ENCODE results near the gene PCYT1B. TPM values are rescaled to one million over a fixed set of nuclear protein-coding genes. Genes with fewer than 3 reads are reported as not detected.

The PCYT1B gene
- total and polyA plus RNA-seq, 9 of the 15 experiments (the other 6 are each of a cell fraction or from before 2014, with no cell fraction given): 0.04 to 0.34 (median 0.07) TPM; not detected in 1

- intact Hi-C loops (cut with micrococcal nuclease) (no loop called here), in situ Hi-C loops (cut with MboI) (no loop called here)
- no peak for DNase-seq (ENCODE audit: extremely low read depth in 1 of 4, low spot score in 3 of 4)
- H2AFZ ChIP-seq (ENCODE audit: low read depth, low read length): no peak overlapping the region
- H3K9me1 ChIP-seq (ENCODE audit: control insufficient read depth, insufficient read depth, low read length): no peaks in the 10 kb centered on the region
- 0% methylated on average over 5 of the region's 5 CpGs for WGBS (ENCODE audit: insufficient coverage, low coverage, missing lambda C conversion rate)
- FAIRE-seq: no peak
- no peaks in the 10 kb centered on the region for H3K36me3 ChIP-seq (ENCODE audit: control insufficient read depth, insufficient read depth, low read length)
- H3K9ac ChIP-seq (ENCODE audit: insufficient read depth in 1 of 2, low read depth in 2 of 2, low read length in 2 of 2): no peak overlapping the region
- H3K27ac ChIP-seq (ENCODE audit: extremely low read depth, low read depth, low read length): no peak overlapping the region
- no TSS peak for BruUV-seq (replicated peaks)
- H3K27me3 ChIP-seq (ENCODE audit: control insufficient read depth in 2 of 2, insufficient read depth in 2 of 2, low read length in 2 of 2): peaks cover 0 to 2% of the 10 kb centered on the region in 2 experiments; a peak in 2 of 5 replicates
- no peaks in the 10 kb centered on the region for H3K9me3 ChIP-seq (replicated peaks; ENCODE audit: control insufficient read depth, insufficient read depth, low read depth, low read length)
- no peak overlapping the region for H3K4me2 ChIP-seq (ENCODE audit: insufficient read depth, low read length)
- H3K79me2 ChIP-seq (ENCODE audit: control insufficient read depth, insufficient read depth, low read length): no peaks in the 10 kb centered on the region
- CTCF ChIA-PET (ENCODE audit: low intra/inter-chr PET ratio): no interaction called here
- no peaks in the 10 kb centered on the region for H3K4me1 ChIP-seq (replicated peaks in 1 of 2; ENCODE audit: control insufficient read depth in 2 of 2, insufficient read depth in 2 of 2, low read length in 2 of 2)
- TF ChIP-seq, protein P1, sequence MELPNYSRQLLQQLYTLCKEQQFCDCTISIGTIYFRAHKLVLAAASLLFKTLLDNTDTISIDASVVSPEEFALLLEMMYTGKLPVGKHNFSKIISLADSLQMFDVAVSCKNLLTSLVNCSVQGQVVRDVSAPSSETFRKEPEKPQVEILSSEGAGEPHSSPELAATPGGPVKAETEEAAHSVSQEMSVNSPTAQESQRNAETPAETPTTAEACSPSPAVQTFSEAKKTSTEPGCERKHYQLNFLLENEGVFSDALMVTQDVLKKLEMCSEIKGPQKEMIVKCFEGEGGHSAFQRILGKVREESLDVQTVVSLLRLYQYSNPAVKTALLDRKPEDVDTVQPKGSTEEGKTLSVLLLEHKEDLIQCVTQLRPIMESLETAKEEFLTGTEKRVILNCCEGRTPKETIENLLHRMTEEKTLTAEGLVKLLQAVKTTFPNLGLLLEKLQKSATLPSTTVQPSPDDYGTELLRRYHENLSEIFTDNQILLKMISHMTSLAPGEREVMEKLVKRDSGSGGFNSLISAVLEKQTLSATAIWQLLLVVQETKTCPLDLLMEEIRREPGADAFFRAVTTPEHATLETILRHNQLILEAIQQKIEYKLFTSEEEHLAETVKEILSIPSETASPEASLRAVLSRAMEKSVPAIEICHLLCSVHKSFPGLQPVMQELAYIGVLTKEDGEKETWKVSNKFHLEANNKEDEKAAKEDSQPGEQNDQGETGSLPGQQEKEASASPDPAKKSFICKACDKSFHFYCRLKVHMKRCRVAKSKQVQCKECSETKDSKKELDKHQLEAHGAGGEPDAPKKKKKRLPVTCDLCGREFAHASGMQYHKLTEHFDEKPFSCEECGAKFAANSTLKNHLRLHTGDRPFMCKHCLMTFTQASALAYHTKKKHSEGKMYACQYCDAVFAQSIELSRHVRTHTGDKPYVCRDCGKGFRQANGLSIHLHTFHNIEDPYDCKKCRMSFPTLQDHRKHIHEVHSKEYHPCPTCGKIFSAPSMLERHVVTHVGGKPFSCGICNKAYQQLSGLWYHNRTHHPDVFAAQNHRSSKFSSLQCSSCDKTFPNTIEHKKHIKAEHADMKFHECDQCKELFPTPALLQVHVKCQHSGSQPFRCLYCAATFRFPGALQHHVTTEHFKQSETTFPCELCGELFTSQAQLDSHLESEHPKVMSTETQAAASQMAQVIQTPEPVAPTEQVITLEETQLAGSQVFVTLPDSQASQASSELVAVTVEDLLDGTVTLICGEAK (IDR thresholded peaks at IDR 0.05): no peak
- TF ChIP-seq, protein P1 (CRISPR knock-in tag; IDR thresholded peaks at IDR 0.05): no peak
- TF ChIP-seq CHD1 (IDR thresholded peaks at IDR 0.05; ENCODE audit: low read length) (no peak), NR2F6 (CRISPR knock-in tag; IDR thresholded peaks at IDR 0.05) (no peak), PRDM10 (IDR thresholded peaks at IDR 0.05; ENCODE audit: partially characterized antibody) (no peak), MYNN (IDR thresholded peaks at IDR 0.05) (no peak), MYNN (CRISPR knock-in tag; IDR thresholded peaks at IDR 0.05) (no peak), EHMT2 (IDR thresholded peaks at IDR 0.05) (no peak)
- no peaks in the 10 kb centered on the region for H4K20me1 ChIP-seq (replicated peaks; ENCODE audit: control insufficient read depth, insufficient read depth, low read length)
- H3K4me3 ChIP-seq: no peak overlapping the region
- ATAC-seq: no peak
- POLR2A ChIA-PET: no interaction called here
Observed at GRCh38 chrX:24619647-24620046, 27.5 kb downstream of the PCYT1B start.

Data from K562 (cell line).